Measurements from ENCODE around the gene ARMC2. TPM values are rescaled to one million over a fixed set of nuclear protein-coding genes. Genes with fewer than 3 reads are reported as not detected.

The ARMC2 gene
- total and polyA plus RNA-seq, 2 experiments from 2014 or later: 0.97 to 4.4 TPM

GRCh38 chr6:108895571-108895970, 47.3 kb downstream of the ARMC2 start:
- in situ Hi-C loops (cut with MboI): no loop called here
- Histone ChIP-seq H3K36me3 (ENCODE audit: low read depth) (no peaks in the 10 kb centered on the region), H3F3A (ENCODE audit: insufficient read depth) (peaks cover 18% of the 10 kb centered on the region), H2AFZ (no peak overlapping the region), H3K79me2 (ENCODE audit: insufficient read depth) (no peaks in the 10 kb centered on the region), H3K4me1 (ENCODE audit: insufficient read depth) (peaks cover 23% of the 10 kb centered on the region), H3K4me3 (peak overlapping the region; percentile 17; the same call in 1 of the 2 replicates), H4K20me1 (ENCODE audit: insufficient read depth) (no peaks in the 10 kb centered on the region), H3K4me2 (ENCODE audit: unreplicated experiment) (peak overlapping the region; percentile 80), H3K27ac (peak overlapping the region; percentile 91), H3K9me3 (ENCODE audit: low read depth) (no peaks in the 10 kb centered on the region), H3K27me3 (replicated peaks; ENCODE audit: insufficient read depth) (no peaks in the 10 kb centered on the region), H3K9ac (peak overlapping the region; percentile 67), H3K9me2 (ENCODE audit: insufficient read depth) (no peaks in the 10 kb centered on the region)
- TF ChIP-seq EZH2phosphoT487 (IDR thresholded peaks at IDR 0.05; ENCODE audit: insufficient read depth, low read depth): no peak
- DNase-seq: peak; percentile 45
- WGBS, 2 experiments (ENCODE audit: low coverage in 1 of 2, low lambda C conversion rate in 2 of 2, missing lambda C conversion rate in 2 of 2): 86 to 95% methylated on average over 1 of the region's 1 CpG

GRCh38 chr6:108896111-108896661, 48.0 kb downstream of the ARMC2 start:
- Histone ChIP-seq H3K36me3 (ENCODE audit: low read depth) (no peaks in the 10 kb centered on the region), H3K9me3 (ENCODE audit: low read depth) (no peaks in the 10 kb centered on the region), H3K9me2 (ENCODE audit: insufficient read depth) (no peaks in the 10 kb centered on the region), H3K79me2 (ENCODE audit: insufficient read depth) (no peaks in the 10 kb centered on the region), H3K4me2 (ENCODE audit: unreplicated experiment) (peak overlapping the region; percentile 80), H3K4me3 (0 out of 2 replicates have a peak overlapping the region, but pooled peaks have one; percentile 20), H3K27ac (peak overlapping the region; percentile 91), H4K20me1 (ENCODE audit: insufficient read depth) (no peaks in the 10 kb centered on the region), H3F3A (ENCODE audit: insufficient read depth) (peaks cover 18% of the 10 kb centered on the region), H2AFZ (peak overlapping the region; percentile 47), H3K27me3 (replicated peaks; ENCODE audit: insufficient read depth) (no peaks in the 10 kb centered on the region), H3K9ac (peak overlapping the region; percentile 67), H3K4me1 (ENCODE audit: insufficient read depth) (peaks cover 23% of the 10 kb centered on the region)
- WGBS, 2 experiments (ENCODE audit: low coverage in 1 of 2, low lambda C conversion rate in 2 of 2, missing lambda C conversion rate in 2 of 2): 36 to 44% methylated on average over 3 of the region's 3 CpGs
- in situ Hi-C loops (cut with MboI): no loop called here
- no peak for TF ChIP-seq EZH2phosphoT487 (IDR thresholded peaks at IDR 0.05; ENCODE audit: insufficient read depth, low read depth)
- no peak for TF ChIP-seq EZH2 (IDR thresholded peaks at IDR 0.05; ENCODE audit: insufficient read depth, poor library complexity, severe bottlenecking)
- peak; percentile 91 for DNase-seq

- peaks cover 23% of the 10 kb centered on the region for H3F3A ChIP-seq (ENCODE audit: insufficient read depth)
- H3K9ac ChIP-seq: peak overlapping the region; percentile 67; the same call in 1 of the 2 replicates
- H3K4me1 ChIP-seq (ENCODE audit: insufficient read depth): peaks cover 28% of the 10 kb centered on the region
- no peaks in the 10 kb centered on the region for H3K9me3 ChIP-seq (ENCODE audit: low read depth)
- no peak overlapping the region for H3K4me2 ChIP-seq (ENCODE audit: unreplicated experiment)
- no peaks in the 10 kb centered on the region for H4K20me1 ChIP-seq (ENCODE audit: insufficient read depth)
- peak overlapping the region; percentile 91 for H3K27ac ChIP-seq
- H2AFZ ChIP-seq: no peak overlapping the region
- H3K36me3 ChIP-seq (ENCODE audit: low read depth): no peaks in the 10 kb centered on the region
- H3K79me2 ChIP-seq (ENCODE audit: insufficient read depth): no peaks in the 10 kb centered on the region
- H3K4me3 ChIP-seq: no peak overlapping the region
- TF ChIP-seq EZH2phosphoT487 (IDR thresholded peaks at IDR 0.05; ENCODE audit: insufficient read depth, low read depth): no peak
- TF ChIP-seq EZH2 (IDR thresholded peaks at IDR 0.05; ENCODE audit: insufficient read depth, poor library complexity, severe bottlenecking): no peak
- in situ Hi-C loops (cut with MboI): no loop called here
- WGBS, 2 experiments (ENCODE audit: low coverage in 1 of 2, low lambda C conversion rate in 2 of 2, missing lambda C conversion rate in 2 of 2): 56 to 71% methylated on average over 1 of the region's 1 CpG
- peak; percentile 19 for DNase-seq
- H3K27me3 ChIP-seq (replicated peaks; ENCODE audit: insufficient read depth): no peaks in the 10 kb centered on the region
- H3K9me2 ChIP-seq (ENCODE audit: insufficient read depth): no peaks in the 10 kb centered on the region
Observed at GRCh38 chr6:108897371-108897770, 49.1 kb downstream of the ARMC2 start.

- Histone ChIP-seq H3K27ac (no peak overlapping the region), H3K4me2 (ENCODE audit: unreplicated experiment) (peak overlapping the region; percentile 54), H2AFZ (peak overlapping the region; percentile 72), H3K9ac (no peak overlapping the region), H3K36me3 (ENCODE audit: low read depth) (no peaks in the 10 kb centered on the region), H3K79me2 (ENCODE audit: insufficient read depth) (no peaks in the 10 kb centered on the region), H3K4me1 (ENCODE audit: insufficient read depth) (peaks cover 10% of the 10 kb centered on the region), H3F3A (ENCODE audit: insufficient read depth) (peaks cover 6% of the 10 kb centered on the region; the same call in 1 of the 2 replicates), H4K20me1 (ENCODE audit: insufficient read depth) (no peaks in the 10 kb centered on the region), H3K27me3 (replicated peaks; ENCODE audit: insufficient read depth) (no peaks in the 10 kb centered on the region), H3K9me2 (ENCODE audit: insufficient read depth) (no peaks in the 10 kb centered on the region), H3K9me3 (ENCODE audit: low read depth) (no peaks in the 10 kb centered on the region), H3K4me3 (no peak overlapping the region)
- in situ Hi-C loops (cut with MboI): no loop called here
- DNase-seq: peak; percentile 48
- no peak for TF ChIP-seq EZH2 (IDR thresholded peaks at IDR 0.05; ENCODE audit: insufficient read depth, poor library complexity, severe bottlenecking)
- TF ChIP-seq EZH2phosphoT487 (IDR thresholded peaks at IDR 0.05; ENCODE audit: insufficient read depth, low read depth): no peak
Observed at GRCh38 chr6:108902382-108902792, 54.2 kb downstream of the ARMC2 start.

Data from GM23248 (cell line).